Measurements from ENCODE around the gene TMEM272.

TMEM272 gene

GRCh38 chr13:51811920-51812451 is 33.0 kb downstream of the TMEM272 start:
- in situ Hi-C loops (cut with HindIII; ENCODE audit: low sequenced_read_pairs), result no loop called here
- DNase-seq (ENCODE audit: low read depth), result no peak
- no peak for TF ChIP-seq CTCF (IDR thresholded peaks at IDR 0.05; ENCODE audit: low read depth, low read length, missing control alignments)
- H3K4me3 ChIP-seq (ENCODE audit: low read depth, low read length), result no peak overlapping the region

GRCh38 chr13:51811046-51811445 is 33.9 kb downstream of the TMEM272 start:
- DNase-seq (ENCODE audit: low read depth), result no peak
- in situ Hi-C loops (cut with HindIII; ENCODE audit: low sequenced_read_pairs), result no loop called here
- no peak overlapping the region for H3K4me3 ChIP-seq (ENCODE audit: low read depth, low read length)
- no peak for TF ChIP-seq CTCF (IDR thresholded peaks at IDR 0.05; ENCODE audit: low read depth, low read length, missing control alignments)

- in situ Hi-C loops (cut with HindIII; ENCODE audit: low sequenced_read_pairs), result no loop called here
- TF ChIP-seq CTCF (IDR thresholded peaks at IDR 0.05; ENCODE audit: low read depth, low read length, missing control alignments), result no peak
- no peak for DNase-seq (ENCODE audit: low read depth)
- H3K4me3 ChIP-seq (ENCODE audit: low read depth, low read length), result no peak overlapping the region
These were observed 36.2 kb downstream of the TMEM272 start for GRCh38 chr13:51808811-51809210.

GRCh38 chr13:51807041-51807440 is 37.9 kb downstream of the TMEM272 start:
- no peak for DNase-seq (ENCODE audit: low read depth)
- TF ChIP-seq CTCF (IDR thresholded peaks at IDR 0.05; ENCODE audit: low read depth, low read length, missing control alignments), result no peak
- in situ Hi-C loops (cut with HindIII; ENCODE audit: low sequenced_read_pairs), result no loop called here
- H3K4me3 ChIP-seq (ENCODE audit: low read depth, low read length), result no peak overlapping the region

GRCh38 chr13:51806566-51806965 is 38.4 kb downstream of the TMEM272 start:
- in situ Hi-C loops (cut with HindIII; ENCODE audit: low sequenced_read_pairs), result no loop called here
- no peak overlapping the region for H3K4me3 ChIP-seq (ENCODE audit: low read depth, low read length)
- no peak for DNase-seq (ENCODE audit: low read depth)
- TF ChIP-seq CTCF (IDR thresholded peaks at IDR 0.05; ENCODE audit: low read depth, low read length, missing control alignments), result no peak

GRCh38 chr13:51805925-51806324 is 39.1 kb downstream of the TMEM272 start:
- in situ Hi-C loops (cut with HindIII; ENCODE audit: low sequenced_read_pairs), result no loop called here
- no peak for DNase-seq (ENCODE audit: low read depth)
- no peak overlapping the region for H3K4me3 ChIP-seq (ENCODE audit: low read depth, low read length)
- no peak for TF ChIP-seq CTCF (IDR thresholded peaks at IDR 0.05; ENCODE audit: low read depth, low read length, missing control alignments)

- H3K4me3 ChIP-seq (ENCODE audit: low read depth, low read length), result no peak overlapping the region
- in situ Hi-C loops (cut with HindIII; ENCODE audit: low sequenced_read_pairs), result no loop called here
- TF ChIP-seq CTCF (IDR thresholded peaks at IDR 0.05; ENCODE audit: low read depth, low read length, missing control alignments), result no peak
- DNase-seq (ENCODE audit: low read depth), result no peak
These were observed 39.7 kb downstream of the TMEM272 start for GRCh38 chr13:51805313-51805712.
